ENCODE data around the gene IFNAR2. TPM values are rescaled to one million over a fixed set of nuclear protein-coding genes. Genes with fewer than 3 reads are reported as not detected.
A peak's percentile ranks its signal among the peaks of the same experiment; 100 is the strongest.

The IFNAR2 gene
- polyA plus RNA-seq, 3 donors, result 47.7 to 79.8 (median 59.5) TPM

GRCh38 chr21:33265664-33266049 is 35.9 kb downstream of the IFNAR2 start:
- H3K27me3 ChIP-seq (ENCODE audit: control insufficient read depth in 2 of 2, insufficient read depth in 2 of 2, low read length in 2 of 2), result no peaks in the 10 kb centered on the region
- H3K4me3 ChIP-seq (replicated peaks in 1 of 3; ENCODE audit: low read depth in 2 of 3, low read length in 3 of 3), result peak overlapping the region; percentile 64 to 88 (median 81)
- H3K36me3 ChIP-seq (replicated peaks in 1 of 2; ENCODE audit: control insufficient read depth in 1 of 2, insufficient read depth in 2 of 2, low read length in 2 of 2), result peaks cover 19 to 47% of the 10 kb centered on the region in 2 donors
- DNase-seq, result peak; percentile 97 to 99 (median 99)
- H3K4me1 ChIP-seq (ENCODE audit: control insufficient read depth in 1 of 2, insufficient read depth in 2 of 2, low read length in 2 of 2), result peaks cover 82 to 96% of the 10 kb centered on the region in 2 donors
- H3K79me2 ChIP-seq (ENCODE audit: insufficient read depth, low read length), result peaks cover 89% of the 10 kb centered on the region
- Mint-ChIP-seq H3K9me3 (no peaks in the 10 kb centered on the region), H3K27ac (peak overlapping the region; percentile 98 to 100 (median 100)), H3K4me3 (peak overlapping the region; percentile 98 to 99), H3K4me1 (peaks cover 83% of the 10 kb centered on the region), H3K27me3 (ENCODE audit: low read depth in 3 of 3) (peaks cover 0 to 1% (median 0%) of the 10 kb centered on the region in 3 donors), H3K36me3 (peaks cover 46 to 61% of the 10 kb centered on the region in 2 donors)
- no peaks in the 10 kb centered on the region for H4K20me1 ChIP-seq (ENCODE audit: insufficient read depth, low read length)
- peak overlapping the region; percentile 97 for H3K9ac ChIP-seq (ENCODE audit: insufficient read depth, low read length, poor library complexity, severe bottlenecking)
- TF ChIP-seq CTCF (IDR thresholded peaks at IDR 0.05), result peak; percentile 27
- H3K27ac ChIP-seq (ENCODE audit: low read depth in 1 of 2, low read length in 2 of 2), result peak overlapping the region; percentile 99 to 100
- H2AFZ ChIP-seq (ENCODE audit: insufficient read depth, low read depth, low read length, poor library complexity, severe bottlenecking), result no peak overlapping the region
- H3K9me3 ChIP-seq (replicated peaks in 1 of 2; ENCODE audit: control insufficient read depth in 1 of 2, insufficient read depth in 1 of 2, low read length in 2 of 2), result no peaks in the 10 kb centered on the region
- peak overlapping the region; percentile 98 for H3K4me2 ChIP-seq (replicated peaks; ENCODE audit: extremely low read depth, low read length, poor library complexity, severe bottlenecking)
- intact Hi-C loops (cut with micrococcal nuclease), result loop anchor here (2.0 to 5.0 kb wide), 4 partner anchors 33 to 67 kb away; partner anchors contain the start of gene IFNAR1 (in 1 of the 2)
- 0% methylated on average over 8 of the region's 12 CpGs for WGBS (ENCODE audit: insufficient coverage)

- Mint-ChIP-seq H3K9me3 (no peaks in the 10 kb centered on the region), H3K4me3 (peak within 1 kb of the TSS; percentile 98 to 99), H3K27ac (peak within 1 kb of the TSS; percentile 98 to 100 (median 100)), H3K36me3 (peaks cover 52 to 63% of the 10 kb centered on the region in 2 donors), H3K4me1 (peaks cover 83% of the 10 kb centered on the region), H3K27me3 (ENCODE audit: low read depth in 3 of 3) (peaks cover 0 to 1% (median 0%) of the 10 kb centered on the region in 3 donors)
- Histone ChIP-seq H3K4me1 (ENCODE audit: control insufficient read depth in 1 of 2, insufficient read depth in 2 of 2, low read length in 2 of 2) (peaks cover 83 to 96% of the 10 kb centered on the region in 2 donors), H3K4me3 (replicated peaks in 1 of 3; ENCODE audit: low read depth in 2 of 3, low read length in 3 of 3) (peak within 1 kb of the TSS; percentile 64 to 88 (median 81)), H3K27ac (ENCODE audit: low read depth in 1 of 2, low read length in 2 of 2) (peak within 1 kb of the TSS; percentile 99 to 100), H3K9me3 (replicated peaks in 1 of 2; ENCODE audit: control insufficient read depth in 1 of 2, insufficient read depth in 1 of 2, low read length in 2 of 2) (no peaks in the 10 kb centered on the region), H3K79me2 (ENCODE audit: insufficient read depth, low read length) (peaks cover 92% of the 10 kb centered on the region), H3K9ac (ENCODE audit: insufficient read depth, low read length, poor library complexity, severe bottlenecking) (peak within 1 kb of the TSS; percentile 97), H2AFZ (ENCODE audit: insufficient read depth, low read depth, low read length, poor library complexity, severe bottlenecking) (peak within 1 kb of the TSS; percentile 1), H4K20me1 (ENCODE audit: insufficient read depth, low read length) (no peaks in the 10 kb centered on the region), H3K27me3 (ENCODE audit: control insufficient read depth in 2 of 2, insufficient read depth in 2 of 2, low read length in 2 of 2) (no peaks in the 10 kb centered on the region), H3K36me3 (replicated peaks in 1 of 2; ENCODE audit: control insufficient read depth in 1 of 2, insufficient read depth in 2 of 2, low read length in 2 of 2) (peaks cover 19 to 52% of the 10 kb centered on the region in 2 donors), H3K4me2 (replicated peaks; ENCODE audit: extremely low read depth, low read length, poor library complexity, severe bottlenecking) (peak within 1 kb of the TSS; percentile 98)
- intact Hi-C loops (cut with micrococcal nuclease), result loop anchor here (2.0 to 5.0 kb wide), 4 partner anchors 34 to 67 kb away; partner anchors contain the start of gene IFNAR1 (in 1 of the 2)
- DNase-seq, result peak; percentile 76 to 87 (median 84)
- under 1% methylated on average over 43 of the region's 60 CpGs for WGBS (ENCODE audit: insufficient coverage)
- TF ChIP-seq CTCF (IDR thresholded peaks at IDR 0.05), result no peak
These were observed 36.5 kb downstream of the IFNAR2 start, which contains the start of gene IL10RB for GRCh38 chr21:33266050-33266788. Gene IL10RB, plus strand, starts transcription at chr21:33266367. Its CDS starts 99 bp downstream, at chr21:33266466.
